IPS-15b (cell line): ENCODE data around the gene PSMA8.
"Not testable (repeated sequence)": the region's sequence is repeated elsewhere in the genome, so short reads cannot be mapped to it uniquely, and the experiment has no call there.

Source experiments
- H3K27me3 ChIP-seq: one replicate; pipeline ENCODE4 v1.6.1; 2013; ENCODE audit warnings: low read length; ENCODE audit not compliant: control insufficient read depth, insufficient read depth
- H3K36me3 ChIP-seq: one replicate; pipeline ENCODE4 v1.6.1; 2013; ENCODE audit warnings: low read length; ENCODE audit not compliant: control insufficient read depth, insufficient read depth
- H3K4me1 ChIP-seq: one replicate; pipeline ENCODE4 v1.6.1; 2013; ENCODE audit warnings: mild to moderate bottlenecking, low read length; ENCODE audit not compliant: control insufficient read depth, insufficient read depth
- H3K4me3 ChIP-seq: one replicate; pipeline ENCODE4 v1.5.1; 2013; ENCODE audit warnings: low read depth, low read length
- H3K9ac ChIP-seq: one replicate; pipeline ENCODE4 v1.6.1; 2013; ENCODE audit warnings: low read depth, mild to moderate bottlenecking, low read length
- H3K9me3 ChIP-seq: one replicate; pipeline ENCODE4 v1.6.1; 2013; ENCODE audit warnings: mild to moderate bottlenecking, low read length; ENCODE audit not compliant: control insufficient read depth, insufficient read depth

PSMA8 gene

DNA sequence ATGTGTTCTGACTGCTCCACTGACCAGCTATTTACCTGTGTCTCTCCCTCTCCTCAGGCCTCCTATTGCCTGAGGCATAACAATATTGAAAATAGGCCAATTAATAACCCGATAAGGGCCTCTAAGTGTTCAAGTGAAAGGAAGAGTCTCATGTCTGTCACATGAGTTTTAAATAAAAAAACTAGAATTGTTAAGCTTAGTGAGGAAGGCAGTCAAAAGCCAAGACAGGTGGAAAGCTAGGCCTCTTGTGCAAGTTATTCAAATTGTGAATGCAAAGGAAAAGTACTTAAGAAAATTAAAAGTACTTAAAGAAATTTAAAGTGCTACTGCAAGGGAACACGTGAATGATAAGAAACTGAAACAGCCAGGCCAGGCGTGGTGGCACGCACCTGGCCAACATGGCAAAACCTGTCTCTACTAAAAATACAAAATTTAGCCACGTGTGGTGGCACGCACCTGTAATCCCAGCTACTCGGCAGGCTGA lies 47.7 kb downstream of the PSMA8 start:
- Histone ChIP-seq H3K9me3 (no peaks in the 10 kb centered on the region), H3K4me3 (no peak overlapping the region), H3K9ac (no peak overlapping the region), H3K4me1 (no peaks in the 10 kb centered on the region), H3K27me3 (peaks cover 2% of the 10 kb centered on the region), H3K36me3 (no peaks in the 10 kb centered on the region)

DNA sequence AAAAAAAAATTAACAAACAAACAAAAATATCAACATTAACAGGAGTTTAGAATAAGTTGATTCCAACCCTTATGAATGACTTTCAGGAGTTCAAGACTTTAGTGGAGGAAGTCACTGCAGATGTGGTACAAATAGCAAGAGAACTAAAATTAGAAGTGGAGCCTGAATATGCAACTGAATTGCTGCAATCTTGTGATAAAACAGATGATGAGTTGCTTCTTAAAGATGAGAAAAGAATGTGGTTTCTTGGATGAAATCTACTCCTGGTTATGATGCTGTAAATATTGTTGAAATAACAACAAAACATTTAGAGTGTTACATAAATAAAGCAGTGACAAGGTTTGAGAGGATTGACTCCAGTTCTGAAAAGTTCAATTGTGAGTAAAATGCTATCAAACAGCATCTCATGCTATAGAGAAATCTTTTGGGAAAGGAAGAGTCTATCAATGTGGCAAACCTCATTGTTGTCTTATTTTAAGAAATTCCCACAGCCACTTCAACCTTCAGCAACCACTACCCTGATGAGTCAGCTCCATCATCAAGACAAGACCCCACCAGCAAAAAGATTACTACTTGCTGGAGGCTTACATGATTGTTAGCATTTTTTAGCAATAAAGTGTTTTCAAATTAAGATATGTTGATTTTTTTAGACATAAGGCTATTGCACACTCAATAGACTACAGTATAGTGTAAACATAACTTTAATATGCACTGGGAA lies 49.9 kb downstream of the PSMA8 start:
- no peaks in the 10 kb centered on the region for H3K27me3 ChIP-seq
- no peaks in the 10 kb centered on the region for H3K36me3 ChIP-seq
- H3K4me3 ChIP-seq: no peak overlapping the region
- H3K4me1 ChIP-seq: no peaks in the 10 kb centered on the region
- no peaks in the 10 kb centered on the region for H3K9me3 ChIP-seq
- no peak overlapping the region for H3K9ac ChIP-seq

DNA sequence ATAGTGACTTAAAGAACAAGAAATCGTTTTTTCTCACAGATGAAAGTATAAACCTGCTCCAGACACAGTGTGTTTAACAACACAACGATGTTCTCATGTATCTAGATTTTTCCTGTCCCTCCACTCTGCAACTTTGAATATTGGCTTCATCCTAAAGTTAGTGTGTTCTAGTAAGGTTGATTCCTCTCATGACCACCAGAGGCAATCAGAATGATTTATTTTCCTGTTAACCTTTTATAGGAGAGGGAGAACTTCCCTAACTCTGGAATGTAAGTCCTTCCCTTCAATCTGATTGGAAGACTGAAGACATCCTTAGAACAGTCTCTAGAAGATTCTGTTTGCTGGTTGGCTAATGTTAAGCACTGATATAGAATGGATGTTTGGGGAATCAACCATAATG lies 51.6 kb downstream of the PSMA8 start:
- Histone ChIP-seq H3K9me3 (no peaks in the 10 kb centered on the region), H3K4me1 (no peaks in the 10 kb centered on the region), H3K36me3 (no peaks in the 10 kb centered on the region), H3K9ac (no peak overlapping the region), H3K4me3 (no peak overlapping the region), H3K27me3 (no peaks in the 10 kb centered on the region)

DNA sequence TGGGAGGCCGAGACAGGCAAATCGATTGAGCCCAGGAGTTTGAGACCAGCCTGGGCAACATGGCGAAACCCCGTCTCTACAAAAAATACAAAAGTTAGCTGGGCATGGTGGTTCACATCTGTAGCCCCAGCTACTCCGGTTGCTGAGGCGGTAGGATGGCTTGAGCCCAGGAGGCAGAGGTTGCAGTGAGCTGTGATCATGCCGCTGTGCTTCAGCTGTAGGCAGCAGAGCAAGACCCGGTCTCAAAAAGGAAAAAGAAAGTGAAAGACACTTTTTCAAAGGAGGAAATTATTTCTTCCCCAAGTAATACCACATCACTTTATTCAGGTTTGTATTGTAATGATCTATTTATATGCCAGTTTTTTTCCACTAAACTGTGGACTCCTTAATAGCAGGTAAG lies 56.8 kb downstream of the PSMA8 start:
- H3K9ac ChIP-seq: no peak overlapping the region
- no peak overlapping the region for H3K4me3 ChIP-seq
- H3K27me3 ChIP-seq: no peaks in the 10 kb centered on the region
- H3K36me3 ChIP-seq: no peaks in the 10 kb centered on the region
- no peaks in the 10 kb centered on the region for H3K9me3 ChIP-seq
- H3K4me1 ChIP-seq: no peaks in the 10 kb centered on the region

DNA sequence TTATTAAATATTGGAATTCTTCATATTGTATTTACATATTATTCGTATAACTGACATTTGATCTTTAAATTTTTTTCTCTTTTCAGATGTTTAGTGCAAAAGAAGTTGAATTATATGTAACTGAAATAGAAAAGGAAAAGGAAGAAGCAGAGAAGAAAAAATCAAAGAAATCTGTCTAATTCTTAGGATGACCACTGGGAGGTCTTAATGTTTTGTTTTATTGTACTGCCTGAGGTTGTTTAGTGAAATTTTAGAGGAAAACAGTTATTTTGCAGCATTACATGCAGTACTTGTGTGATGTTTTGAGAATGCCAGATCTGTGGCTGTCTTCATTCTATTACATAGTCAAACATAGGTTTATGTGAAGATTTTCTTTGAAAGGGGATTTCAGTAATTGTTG lies 58.6 kb downstream of the PSMA8 start:
- no peaks in the 10 kb centered on the region for H3K4me1 ChIP-seq
- no peaks in the 10 kb centered on the region for H3K36me3 ChIP-seq
- no peaks in the 10 kb centered on the region for H3K27me3 ChIP-seq
- no peaks in the 10 kb centered on the region for H3K9me3 ChIP-seq
- H3K4me3 ChIP-seq: no peak overlapping the region
- no peak overlapping the region for H3K9ac ChIP-seq

DNA sequence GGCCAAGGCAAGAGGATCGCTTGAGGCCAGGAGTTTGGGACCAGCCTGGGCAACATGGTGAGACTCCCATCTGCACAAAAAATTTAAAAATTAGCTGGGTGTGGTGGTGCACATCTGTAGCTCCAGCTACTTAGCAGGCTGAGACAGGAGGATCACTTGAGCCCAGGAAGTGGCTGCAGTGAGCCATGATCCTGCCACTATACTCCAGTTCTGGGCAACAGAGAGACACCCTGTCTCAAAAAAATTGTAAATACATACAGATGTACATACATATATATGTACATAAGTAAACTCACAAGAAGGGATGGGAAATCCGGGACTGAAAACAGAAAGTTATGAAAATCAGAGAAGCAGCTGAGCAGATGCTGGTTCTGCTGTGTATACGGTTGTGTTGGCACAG lies 62.9 kb downstream of the PSMA8 start:
- Histone ChIP-seq H3K27me3 (no peaks in the 10 kb centered on the region), H3K4me1 (no peaks in the 10 kb centered on the region), H3K9ac (no peak overlapping the region), H3K36me3 (no peaks in the 10 kb centered on the region), H3K4me3 (no peak overlapping the region), H3K9me3 (no peaks in the 10 kb centered on the region)

DNA sequence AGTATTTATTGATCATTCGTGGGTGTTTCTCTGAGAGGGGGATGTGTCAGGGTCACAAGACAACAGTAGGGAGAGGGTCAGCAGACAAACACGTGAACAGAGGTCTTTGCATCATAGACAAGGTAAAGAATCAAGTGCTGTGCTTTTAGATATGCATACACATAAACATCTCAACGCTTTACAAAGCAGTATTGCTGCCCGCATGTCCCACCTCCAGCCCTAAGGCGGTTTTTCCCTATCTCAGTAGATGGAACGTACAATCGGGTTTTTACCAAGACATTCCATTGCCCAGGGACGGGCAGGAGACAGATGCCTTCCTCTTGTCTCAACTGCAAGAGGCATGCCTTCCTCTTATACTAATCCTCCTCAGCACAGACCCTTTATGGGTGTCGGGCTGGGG lies 68.3 kb downstream of the PSMA8 start:
- H3K4me3 ChIP-seq, H3K27me3 ChIP-seq, H3K9me3 ChIP-seq, H3K9ac ChIP-seq, H3K4me1 ChIP-seq, H3K36me3 ChIP-seq: not testable (repeated sequence)

DNA sequence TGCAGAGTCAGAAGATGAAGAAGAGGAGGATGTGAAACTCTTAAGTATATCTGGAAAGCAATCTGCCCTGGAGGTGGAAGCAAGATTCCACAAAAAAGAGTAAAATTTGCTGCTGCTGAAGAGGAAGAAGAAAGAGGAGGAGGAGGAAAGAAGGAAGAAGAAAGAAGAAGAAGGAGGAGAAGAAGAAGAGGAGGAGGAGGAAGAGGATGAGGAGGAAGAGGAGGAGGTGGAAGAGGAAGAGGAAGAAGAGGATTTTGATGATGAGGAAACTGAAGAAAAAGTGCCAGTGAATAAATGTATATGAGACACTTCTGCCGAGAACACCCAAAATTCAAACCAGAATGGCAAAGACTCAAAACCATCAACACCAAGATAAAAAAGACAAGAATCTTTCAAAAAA lies 71.6 kb downstream of the PSMA8 start:
- Histone ChIP-seq H3K9ac (no peak overlapping the region), H3K27me3 (no peaks in the 10 kb centered on the region)

DNA sequence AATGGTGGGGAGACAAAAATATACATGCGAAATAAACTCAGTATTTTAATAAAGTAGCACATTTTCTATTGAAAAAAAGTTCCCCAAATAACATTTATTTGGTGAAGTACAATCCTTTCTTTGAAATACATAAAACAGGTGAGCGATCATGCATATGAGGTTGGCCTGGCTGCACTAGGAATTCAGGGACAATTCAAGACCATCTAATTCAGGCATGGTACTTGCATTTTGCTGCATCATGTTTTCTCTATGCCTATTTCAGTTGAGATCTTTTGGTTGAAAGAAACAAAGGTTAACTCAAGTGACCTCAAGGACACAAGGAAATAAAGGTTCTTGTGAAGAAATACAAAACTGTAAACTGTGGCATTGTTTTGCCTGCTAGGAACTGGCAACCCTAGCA lies 72.8 kb downstream of the PSMA8 start:
- no peaks in the 10 kb centered on the region for H3K9me3 ChIP-seq
- H3K27me3 ChIP-seq: no peaks in the 10 kb centered on the region
- H3K4me3 ChIP-seq: no peak overlapping the region
- no peak overlapping the region for H3K9ac ChIP-seq
- no peaks in the 10 kb centered on the region for H3K36me3 ChIP-seq
- no peaks in the 10 kb centered on the region for H3K4me1 ChIP-seq

More for the DNA sequence above, 71.6 kb downstream of the PSMA8 start:
- H3K36me3 ChIP-seq: no peaks in the 10 kb centered on the region
- no peak overlapping the region for H3K4me3 ChIP-seq
- H3K4me1 ChIP-seq: no peaks in the 10 kb centered on the region
- no peaks in the 10 kb centered on the region for H3K9me3 ChIP-seq

DNA sequence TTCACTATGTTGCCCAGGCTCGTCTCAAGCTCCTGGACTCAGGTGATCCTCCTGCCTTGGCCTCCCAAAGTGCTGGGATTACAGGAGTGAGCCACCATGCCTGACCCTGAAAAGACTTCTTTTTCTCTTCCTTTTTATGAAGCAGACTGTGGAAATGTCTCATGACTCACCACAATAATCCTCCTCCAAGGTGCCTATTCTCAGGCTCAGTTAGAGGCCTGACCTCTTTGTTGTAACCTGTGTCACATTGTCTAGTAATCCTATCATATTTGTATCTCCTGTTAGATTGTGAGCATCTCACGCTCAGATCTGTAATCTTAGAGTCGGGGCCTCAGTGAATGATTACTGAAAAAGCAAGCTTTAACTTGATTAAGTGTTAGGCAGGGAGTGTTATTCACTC lies 74.3 kb downstream of the PSMA8 start:
- Histone ChIP-seq H3K36me3 (no peaks in the 10 kb centered on the region), H3K4me3 (no peak overlapping the region), H3K4me1 (no peaks in the 10 kb centered on the region), H3K9ac (no peak overlapping the region), H3K27me3 (no peaks in the 10 kb centered on the region), H3K9me3 (no peaks in the 10 kb centered on the region)

DNA sequence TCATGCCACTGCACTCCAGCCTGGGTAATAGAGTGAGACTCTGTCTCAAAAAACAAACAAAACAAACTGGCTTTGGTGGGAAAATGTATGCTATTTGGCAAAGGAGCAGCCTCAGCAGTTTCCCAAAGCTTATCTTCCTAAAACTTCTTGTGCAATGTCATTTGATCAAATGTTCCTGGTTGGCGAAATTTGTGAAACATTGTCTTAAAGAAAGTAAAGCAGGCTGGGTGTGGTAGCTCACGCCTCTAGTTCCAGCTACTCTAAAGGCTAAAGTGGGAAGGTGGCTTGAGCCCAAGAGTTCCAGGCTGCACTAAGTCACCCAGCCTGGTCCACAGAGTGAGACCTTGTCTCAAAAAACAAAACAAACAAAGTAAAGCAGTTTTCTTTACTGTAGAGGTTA lies 75.3 kb downstream of the PSMA8 start:
- no peaks in the 10 kb centered on the region for H3K27me3 ChIP-seq
- no peaks in the 10 kb centered on the region for H3K4me1 ChIP-seq
- H3K9me3 ChIP-seq: no peaks in the 10 kb centered on the region
- no peak overlapping the region for H3K9ac ChIP-seq
- H3K4me3 ChIP-seq: no peak overlapping the region
- H3K36me3 ChIP-seq: no peaks in the 10 kb centered on the region

DNA sequence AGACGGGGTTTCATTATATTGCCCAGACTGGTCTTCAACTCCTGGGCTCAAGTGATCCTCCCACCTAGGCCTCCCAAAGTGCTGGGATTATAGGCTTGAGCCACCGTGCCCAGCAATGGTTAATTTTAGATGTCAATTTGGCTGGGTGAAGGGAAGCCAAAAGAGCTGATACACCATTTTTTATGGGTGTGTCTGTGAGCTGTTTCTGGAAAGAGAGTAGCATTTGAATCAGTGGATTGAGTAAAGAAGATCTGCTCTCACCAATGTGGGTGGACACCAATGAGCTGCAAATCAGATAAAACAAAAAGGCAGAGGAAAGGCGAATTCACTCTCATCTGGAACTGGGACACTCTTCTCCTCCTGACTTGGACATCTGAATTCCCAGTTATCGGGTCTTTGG lies 76.5 kb downstream of the PSMA8 start:
- no peaks in the 10 kb centered on the region for H3K4me1 ChIP-seq
- no peaks in the 10 kb centered on the region for H3K27me3 ChIP-seq
- H3K9me3 ChIP-seq: no peaks in the 10 kb centered on the region
- H3K9ac ChIP-seq: no peak overlapping the region
- H3K4me3 ChIP-seq: no peak overlapping the region
- H3K36me3 ChIP-seq: no peaks in the 10 kb centered on the region
